Left kidney (tissue), 2 donors: ENCODE results near the gene NR2F2. TPM values are rescaled to one million over a fixed set of nuclear protein-coding genes. Genes with fewer than 3 reads are reported as not detected.

Experiments
- DNase-seq: peaks from one replicate; pipeline ENCODE4 v3.0.0-alpha.2; 2013
- polyA plus RNA-seq: library from polyadenylated mRNA; unstranded; fragments of 120-200 nt; gene quantifications from one replicate; pipeline ENCODE4 v1.2.1, GENCODE V29; 2013; ENCODE audit not compliant: insufficient read length

The NR2F2 gene
- polyA plus RNA-seq, 1 donor: 348 TPM

DNA sequence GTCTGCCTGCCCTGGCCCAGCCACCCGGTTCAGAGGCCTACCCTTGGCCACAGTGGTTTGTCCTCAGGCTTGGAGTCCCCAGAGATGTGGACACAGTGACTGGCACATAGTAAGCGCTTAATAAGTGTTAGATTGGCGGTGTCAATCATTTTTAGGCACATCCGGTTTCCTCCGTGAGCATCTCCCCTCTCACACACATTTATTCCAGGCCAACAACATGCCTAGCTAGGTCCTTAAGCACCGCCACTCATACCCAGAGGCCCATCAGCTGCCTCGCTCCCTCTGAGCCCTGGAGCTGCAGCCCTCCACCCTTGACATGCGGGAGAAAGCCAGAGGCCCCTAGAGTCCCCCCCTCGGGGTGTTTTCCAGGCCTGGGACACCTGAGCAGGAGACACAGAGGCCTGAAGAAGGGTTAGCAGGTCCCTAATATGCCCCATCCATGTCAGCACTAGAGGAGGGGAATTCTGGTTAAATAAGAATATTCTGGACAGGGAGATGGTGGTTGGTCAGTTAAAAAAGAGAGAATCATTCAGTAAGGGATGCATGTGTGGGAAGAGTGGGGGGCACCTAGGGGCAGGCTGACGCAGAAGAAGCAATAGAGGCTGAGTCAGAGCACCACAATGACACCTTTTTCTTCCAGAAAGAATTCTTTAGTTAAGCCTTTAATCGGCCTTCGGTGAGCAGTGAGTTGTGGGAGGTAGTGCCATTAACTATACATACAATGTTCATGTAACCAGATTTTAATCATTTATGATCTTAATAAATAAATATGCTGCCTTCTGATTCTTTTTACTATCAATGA is 22.3 kb downstream of the NR2F2 start:
- DNase-seq: peak; percentile 27

DNA sequence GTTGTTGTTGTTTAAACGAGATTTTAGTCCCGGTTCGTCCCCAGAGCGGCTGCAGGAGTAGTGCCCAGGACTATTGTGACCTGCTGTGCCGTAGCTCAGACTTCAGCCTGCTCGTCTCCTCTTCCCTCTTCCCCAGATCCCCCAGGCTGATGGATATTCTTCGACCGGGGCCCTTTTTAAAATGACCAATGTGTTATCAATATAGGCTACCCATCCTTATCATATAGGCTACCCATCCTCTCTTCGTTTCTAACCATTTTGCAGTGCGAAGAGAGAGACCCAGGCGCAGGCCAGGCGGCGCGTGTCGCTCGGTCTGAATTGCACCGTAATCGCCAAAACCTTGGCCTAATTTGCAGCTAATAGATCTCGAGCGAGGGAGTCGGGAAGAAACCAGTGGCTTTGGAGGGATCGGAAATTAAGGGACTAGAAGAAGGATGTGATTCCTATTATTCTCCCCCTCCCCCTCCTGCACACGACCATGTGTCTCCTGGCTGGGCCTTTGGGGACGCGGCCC is 23.0 kb downstream of the NR2F2 start:
- no peak for DNase-seq

DNA sequence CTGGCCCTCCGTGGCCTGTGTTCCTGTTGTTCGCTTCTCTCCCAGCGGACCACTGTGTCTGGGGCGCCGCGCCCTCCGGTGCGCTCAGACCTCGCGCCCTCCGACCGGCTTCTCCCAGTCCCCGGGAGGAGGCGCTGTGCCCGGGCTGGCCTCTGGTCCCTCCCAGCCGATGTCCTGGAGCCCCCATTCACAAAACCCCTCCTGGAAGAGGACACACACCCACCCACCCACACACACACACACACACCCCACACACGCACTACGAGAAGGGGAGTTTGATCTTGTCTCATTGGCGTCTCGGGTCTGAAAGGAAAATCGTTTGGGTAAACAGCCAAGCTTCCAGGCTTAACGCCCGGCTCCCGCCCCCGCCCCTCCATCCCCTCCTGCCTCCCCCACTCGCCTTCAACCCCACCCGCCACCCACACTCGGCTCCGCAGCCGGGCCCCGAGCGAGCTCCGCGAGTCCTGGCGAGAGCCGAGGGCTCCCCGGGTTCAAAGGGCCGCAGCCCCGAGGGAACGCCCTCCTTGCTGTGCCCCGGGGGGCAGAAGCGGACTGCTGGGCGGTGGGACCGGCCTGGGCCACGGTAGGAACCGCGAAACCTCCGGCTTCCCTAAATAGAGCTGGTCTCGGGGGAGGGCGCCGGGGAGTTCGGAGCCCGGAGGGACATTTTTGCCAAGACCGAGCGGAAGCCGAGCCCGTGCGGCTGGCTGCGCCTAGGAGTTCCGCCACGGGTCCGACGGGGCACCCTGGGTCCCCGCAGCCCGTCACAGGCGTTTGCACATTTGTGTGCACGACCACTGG is 23.6 kb downstream of the NR2F2 start:
- peak; percentile 88 for DNase-seq

DNA sequence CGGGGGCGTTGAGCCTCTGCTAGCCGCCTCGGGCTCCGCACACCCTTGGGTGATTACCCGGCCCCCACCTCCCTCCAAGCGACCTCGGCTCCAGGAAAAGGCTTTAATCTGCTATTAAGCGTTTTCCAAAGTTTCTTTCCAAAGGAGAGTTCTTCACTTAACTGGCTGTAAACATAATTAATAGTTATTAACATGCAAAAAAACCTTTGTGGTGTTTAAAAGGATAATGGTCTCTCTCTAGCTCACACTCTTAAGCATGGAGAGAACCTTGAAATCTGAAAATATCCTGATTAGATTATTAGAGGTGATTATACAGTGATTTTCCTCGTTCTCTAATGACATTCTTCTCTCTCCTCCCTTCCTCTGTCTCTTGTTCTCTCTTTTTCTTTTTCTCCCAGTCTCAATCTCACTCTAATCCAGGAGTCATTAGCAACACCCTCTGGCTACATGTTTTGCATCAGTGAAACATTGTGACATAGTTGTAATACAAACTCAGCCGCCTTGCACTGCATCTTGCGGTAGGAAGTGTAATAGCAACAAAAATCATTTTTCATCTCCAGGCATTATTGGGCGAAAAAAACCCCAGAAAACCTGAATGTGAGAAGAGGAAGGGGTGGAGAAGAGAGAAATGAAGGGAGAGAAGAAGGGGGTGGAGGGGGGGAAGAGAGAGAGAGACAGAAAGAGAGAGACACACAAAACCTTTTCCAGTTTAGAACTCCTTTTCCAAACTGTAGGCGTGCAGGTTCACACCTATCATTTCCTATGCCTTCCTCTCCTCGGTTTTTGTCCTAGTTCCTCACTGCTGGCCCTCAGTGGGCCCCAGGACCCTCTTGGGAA is 24.4 kb downstream of the NR2F2 start:
- DNase-seq: peak; percentile 73

DNA sequence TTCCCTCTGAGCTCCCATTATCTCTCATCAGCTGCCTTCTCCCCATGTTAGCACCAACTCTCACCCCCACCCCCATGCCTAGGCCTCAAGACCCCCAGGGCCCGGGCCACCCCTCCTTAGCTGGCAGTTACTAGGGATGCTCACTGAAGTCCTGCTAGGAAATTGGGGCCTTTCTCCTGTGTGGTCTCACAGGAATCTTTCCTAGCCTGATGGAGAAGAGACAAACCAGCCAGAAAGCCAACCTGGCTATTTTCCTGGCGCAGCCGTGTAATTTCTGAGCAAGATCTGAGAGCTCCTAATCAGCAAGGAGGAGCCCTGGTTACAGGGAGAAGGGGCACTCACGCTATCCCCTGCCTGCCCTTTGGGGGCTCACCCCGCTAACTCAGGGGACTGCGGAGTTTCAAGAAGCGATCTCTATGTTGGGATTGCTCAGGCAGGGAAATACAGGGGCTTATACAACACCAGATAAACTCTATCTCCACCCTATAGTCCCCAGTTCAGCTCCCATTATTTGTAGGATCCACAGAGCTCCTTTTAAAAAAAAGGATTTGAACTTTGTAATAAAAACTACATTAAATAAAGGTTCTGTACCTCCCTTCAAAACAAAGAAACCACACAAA is 25.2 kb downstream of the NR2F2 start:
- DNase-seq: peak; percentile 32

DNA sequence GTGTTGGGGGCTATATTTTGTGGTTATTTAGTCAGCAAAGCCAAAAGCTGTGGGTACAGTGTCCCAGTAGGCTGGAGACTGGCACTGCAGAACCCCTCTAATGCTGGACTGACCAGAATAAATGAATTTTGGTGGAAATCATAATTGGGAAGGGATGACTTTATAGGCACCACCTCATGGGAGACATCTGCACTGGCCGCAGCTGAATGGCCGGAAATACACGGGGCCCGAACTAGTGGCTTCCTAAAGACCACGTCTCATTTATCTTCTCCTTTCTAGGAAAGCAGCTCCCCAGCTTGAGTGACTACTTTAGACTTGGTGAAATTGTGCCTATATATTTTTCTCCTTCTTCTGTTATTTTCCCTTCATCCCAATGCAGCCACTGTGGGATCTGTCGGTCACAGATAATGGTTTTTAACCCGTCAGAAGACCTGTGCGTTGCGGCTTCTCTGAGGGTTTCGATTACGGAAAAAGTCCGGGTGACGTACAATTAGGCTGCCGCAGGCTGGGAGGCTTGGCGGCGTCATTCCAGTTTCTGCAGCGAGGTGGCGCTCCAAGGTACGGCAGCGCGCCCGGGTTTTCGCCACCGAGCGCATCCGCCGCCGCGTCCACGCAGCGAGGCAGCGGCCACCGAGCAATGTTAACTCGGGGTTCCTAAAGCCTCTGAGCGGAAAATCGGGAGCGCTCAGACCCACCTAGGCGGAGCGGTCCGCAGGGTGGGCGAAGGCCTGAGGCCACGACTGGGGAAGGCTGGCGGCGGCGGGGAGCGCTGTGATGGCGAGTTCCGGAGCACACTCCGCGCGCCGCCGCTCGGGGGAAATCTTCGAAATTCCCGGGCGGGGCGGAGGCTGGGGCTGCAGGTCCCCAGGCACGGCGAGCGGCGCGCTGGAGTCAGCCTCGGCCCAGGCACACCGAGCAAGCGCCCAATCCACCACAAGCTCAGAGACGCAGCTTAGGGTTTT is 26.3 kb downstream of the NR2F2 start:
- peak; percentile 90 for DNase-seq

DNA sequence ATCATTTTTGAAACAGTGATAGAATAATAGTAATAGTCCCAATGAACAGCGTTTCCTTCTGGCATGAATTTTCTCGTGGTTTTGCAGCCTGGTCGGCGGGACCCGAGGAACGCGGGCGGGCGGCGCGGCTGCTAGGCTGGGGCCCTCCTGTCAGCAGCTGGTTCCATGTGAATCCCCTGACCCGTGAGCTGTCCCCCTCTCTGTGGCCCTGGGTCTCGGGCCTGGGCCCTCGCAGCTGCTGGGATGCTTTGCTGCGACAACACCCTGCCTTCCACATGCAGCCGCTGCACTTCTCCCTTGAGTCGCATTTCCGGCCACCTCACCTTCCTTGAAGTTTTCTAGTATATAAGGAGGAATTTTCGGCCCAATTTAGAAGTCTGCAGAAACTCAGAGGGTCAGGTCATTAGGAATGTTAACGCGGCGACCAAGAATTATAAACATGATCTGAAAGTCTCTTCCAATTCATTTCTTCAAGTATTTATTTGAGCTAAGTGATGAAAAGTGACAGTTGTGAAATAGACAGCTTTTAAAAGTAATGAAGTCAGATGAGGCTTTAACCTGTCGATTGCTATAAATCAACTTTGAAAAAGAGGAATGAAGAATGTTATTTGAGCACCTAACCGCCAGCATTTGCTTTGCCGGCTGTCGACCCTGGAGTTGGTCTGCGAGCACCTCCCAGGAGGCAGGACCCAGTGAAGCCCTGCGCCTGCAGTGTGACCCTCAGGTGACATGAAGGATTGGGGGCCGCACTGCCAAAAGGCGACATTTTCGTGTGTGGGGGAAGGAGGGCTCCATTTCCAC is 27.7 kb downstream of the NR2F2 start:
- peak; percentile 37 for DNase-seq

DNA sequence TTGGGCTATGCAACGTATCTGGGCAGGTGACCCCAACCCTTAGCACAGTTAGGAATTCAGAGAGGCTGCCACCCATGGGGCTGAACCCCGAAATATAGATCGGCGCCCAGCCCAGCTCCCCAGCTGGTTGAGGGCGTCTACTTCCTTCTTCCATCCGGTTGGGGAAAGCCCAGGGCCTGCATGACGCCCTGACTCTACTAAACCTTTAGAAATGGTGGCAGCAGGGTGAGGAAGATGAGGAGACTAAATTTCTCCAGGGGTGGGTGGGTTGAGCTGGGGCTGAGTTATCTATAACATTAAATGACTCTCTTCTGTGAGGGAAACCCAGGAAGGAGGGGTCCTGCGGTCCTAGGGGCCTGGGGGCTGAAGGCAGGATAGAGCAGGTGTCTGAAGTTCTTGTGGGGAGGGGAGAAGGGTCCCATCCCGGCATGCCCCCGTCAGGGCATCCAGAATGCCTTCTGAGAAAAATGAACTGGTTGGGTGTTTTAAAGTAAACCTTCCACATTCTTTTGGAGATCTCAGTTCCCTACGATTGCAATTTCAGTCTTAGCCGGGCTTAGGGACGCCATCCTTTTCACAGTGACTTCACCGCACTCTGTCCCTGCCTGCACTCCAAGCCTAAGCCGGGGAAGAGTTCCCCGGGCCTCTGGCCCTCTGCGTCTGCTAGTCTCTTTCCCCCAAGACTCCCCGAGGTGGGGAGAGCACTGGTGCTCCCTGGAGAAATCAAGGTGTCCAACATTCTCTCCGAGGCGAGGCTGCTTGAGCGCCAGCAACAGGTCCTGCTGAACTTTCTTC is 28.5 kb downstream of the NR2F2 start:
- DNase-seq: peak; percentile 19

DNA sequence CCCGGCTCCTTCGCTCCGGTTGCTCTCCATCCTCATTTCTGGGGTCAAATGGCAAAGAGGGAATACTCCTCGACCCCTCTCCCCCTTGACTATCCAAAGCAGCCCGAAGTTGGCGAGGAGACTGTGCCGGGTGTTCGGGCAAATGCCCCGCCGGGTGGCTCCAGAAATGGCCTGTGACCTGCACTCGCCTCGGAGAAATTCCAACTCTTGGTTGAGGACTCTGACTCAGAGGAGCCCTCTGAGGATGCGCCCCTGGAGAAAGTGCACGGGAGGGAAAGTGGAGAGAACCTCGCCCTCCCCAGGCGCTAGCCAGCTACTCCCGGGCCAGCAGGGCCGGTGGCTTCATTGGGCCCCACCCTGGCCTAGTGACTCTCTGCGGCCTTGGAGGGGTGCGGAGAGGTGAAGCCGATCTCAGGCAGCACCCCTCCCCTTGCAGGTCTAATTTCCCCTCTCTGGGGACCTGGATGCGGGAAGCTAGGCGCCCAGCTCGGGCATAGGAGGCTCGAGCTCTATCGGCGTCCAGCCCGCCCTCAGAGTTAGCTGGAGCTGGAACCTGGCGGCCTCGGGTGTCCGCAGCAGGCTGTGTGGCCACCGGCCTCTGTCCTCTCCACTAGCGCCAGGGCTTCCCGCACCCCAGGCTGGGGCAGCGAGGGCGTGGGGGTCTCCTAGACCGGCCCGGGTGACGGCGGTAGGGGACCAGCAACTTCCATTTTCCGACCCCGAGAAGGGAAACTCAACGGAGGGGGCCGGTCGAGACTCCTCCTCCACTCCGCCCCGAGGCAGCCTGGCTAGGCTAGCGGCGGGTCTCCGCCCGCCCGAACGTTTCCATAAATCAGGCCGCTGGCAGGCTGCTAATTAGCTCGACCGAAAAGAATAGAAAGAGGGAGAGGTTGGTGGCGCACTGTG is 29.4 kb downstream of the NR2F2 start:
- peak; percentile 84 for DNase-seq

DNA sequence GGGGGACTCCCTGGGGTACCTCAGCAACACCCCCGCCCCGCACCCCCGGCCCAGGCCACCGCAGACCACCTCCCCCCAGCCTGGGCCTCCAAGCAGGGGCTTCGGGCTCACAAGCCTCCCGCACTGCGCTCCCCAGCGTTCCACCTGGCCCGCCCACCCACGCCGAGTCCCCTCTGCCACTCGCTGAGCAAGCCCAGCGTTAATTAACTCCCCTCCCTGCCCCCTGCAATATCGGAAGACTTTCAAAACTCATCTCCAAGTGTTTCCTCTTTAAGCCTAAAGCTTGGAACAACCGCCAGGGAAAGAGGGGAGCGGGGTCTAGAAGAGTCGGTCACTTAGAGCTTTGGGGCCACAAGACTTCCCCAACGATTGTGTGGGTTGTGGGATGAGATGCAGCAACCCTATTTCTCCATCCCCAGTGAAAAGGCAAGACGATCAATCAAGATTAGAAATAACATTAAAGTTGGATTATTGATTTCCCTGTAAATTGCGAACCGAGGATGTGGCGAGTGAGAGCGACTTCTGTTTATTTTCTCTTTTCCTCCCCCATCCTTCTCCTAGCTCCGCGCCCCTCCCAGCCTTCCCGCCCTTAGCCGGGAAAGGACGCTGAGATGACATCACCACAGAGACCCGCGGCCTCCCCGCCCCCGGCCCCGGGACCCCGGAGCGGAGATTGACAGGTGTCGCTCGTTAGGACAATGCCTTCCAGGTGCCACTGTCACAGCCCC is 30.2 kb downstream of the NR2F2 start:
- DNase-seq: peak; percentile 67

DNA sequence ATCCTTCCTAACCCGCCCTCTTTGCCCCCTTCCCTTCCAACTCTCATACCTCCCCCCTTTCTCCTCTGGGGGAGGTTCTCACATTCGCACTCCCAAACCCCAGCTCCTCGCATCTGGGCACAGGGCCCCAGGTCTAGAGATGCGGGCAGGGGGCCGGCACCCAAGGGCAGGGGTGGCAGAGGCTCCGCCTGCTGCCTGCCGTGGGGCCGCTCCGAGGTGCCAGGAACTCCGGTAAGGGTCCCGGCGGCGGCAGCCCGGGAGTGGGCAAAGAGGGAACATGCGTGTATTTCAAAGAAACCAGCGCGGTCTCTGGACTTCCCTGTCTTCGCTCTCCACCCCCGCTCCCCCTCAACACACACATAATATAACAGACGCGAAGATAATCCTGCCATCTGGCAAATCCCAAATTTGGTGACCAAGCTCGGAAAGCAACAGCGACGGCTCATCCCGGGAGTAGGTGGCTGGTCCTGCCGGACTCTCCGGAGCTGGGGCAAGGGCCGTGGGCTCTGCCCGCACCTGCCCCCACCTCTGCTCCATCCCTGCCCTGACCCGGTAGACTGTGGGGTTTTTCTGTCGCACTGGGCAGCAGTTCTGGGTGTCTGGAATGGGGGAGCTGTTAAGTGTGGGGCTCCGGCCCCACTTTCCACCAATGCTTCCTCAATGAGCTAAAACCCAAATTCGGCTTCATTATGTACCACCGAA is 31.0 kb downstream of the NR2F2 start:
- DNase-seq: peak; percentile 24

DNA sequence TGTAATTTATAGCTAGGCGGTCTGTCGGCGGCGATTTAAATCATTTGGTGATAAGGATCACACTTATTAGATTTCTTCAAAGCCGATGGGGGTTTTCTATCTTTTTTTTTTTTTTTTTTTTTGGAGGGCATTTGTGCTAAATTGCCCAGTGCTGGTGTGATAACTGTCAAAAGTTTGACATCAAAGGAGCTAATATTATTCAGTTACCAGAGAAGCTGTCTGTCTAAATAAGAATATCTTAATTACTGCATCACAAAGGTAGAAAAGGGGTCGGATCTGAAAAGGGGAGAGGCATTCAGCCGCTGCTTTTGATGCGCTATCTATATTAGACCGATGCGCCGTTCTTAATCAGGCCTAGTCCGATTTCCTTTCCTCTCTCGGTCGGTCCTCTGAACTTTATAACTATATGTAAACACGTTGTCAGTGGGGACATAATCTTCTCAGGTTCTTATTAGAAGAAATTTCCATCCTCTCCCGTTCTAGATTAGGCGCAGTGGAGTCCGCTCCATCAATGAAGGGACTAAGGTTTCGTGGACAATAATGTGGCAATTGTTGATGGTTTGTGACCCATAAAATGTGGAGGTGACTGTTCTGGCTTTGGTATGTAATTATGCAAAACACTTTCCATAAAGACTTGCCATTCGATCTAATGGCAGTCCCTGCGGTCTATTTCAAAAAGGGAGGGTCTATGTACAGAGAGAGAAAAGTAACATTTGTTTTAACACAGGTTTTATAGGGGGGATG is 31.7 kb downstream of the NR2F2 start:
- DNase-seq: peak; percentile 18

DNA sequence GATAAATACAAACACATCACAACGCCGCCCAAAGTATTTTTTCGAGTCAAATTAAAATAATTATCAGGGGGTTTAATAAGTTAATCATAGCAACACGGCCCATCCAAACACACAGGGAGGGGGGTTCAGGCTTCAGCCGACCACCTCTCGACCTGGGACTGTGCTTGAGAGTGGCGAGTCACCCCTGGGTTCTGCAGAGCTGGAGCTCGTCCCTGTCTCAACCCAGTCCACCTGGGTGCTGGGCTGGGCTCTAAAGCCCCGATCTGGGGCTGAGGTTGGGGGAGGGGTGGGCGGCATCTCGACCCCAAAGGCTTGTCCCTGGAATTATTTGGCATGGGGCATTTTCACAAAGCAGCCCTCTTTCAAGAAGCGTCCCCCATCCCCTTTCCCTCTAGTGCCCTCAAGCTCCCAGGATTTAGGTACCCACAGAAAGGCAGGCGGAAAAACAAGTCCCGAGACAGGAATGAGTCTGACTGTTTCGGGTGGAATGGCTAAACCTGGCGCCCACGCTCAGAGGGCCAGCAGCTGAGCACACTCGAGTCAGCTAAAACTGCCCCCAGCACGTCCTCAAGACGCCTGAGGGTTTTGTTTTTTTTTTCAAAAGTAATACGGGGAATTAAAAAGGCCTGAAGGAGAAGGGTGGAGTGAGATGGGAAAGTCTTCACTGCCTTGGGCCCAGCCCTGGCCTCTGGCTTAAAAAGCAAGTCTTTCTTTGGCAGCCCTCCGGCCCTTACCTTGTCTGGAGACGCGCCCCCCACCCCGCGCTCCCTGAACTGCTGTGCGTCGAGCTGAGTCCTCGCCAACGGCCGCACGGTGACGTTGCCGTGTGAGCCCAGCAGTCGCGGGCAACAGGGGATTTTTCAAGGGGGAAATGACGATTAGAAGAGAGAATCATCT is 32.5 kb downstream of the NR2F2 start:
- DNase-seq: peak; percentile 35

DNA sequence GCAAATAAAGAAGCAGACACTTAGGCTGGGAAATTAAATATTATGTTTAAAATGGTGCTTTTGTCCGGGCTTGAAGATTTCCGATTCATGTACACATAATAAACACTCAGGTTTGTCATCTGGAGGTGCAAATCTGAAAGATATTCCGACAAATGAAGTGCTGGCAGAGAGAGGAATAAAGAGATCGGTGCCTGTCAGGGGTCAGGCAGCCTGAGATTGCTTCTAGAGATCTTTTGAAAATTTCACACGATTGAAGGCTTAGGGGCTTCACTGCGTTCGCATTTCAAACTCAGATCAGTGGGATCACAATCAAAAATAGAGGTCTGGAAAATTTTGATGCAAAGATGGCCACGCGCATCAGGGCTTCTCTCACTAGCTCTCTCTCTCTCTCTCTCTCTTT is 33.2 kb downstream of the NR2F2 start:
- DNase-seq: no peak
